Cerebellar nuclear complex (tissue), 1 donor: ENCODE measurements around the gene DDI1.

ENCODE experiments used
- DNase-seq, 2 experiments: peaks; one replicate each; lab custom pipeline; 2025; lab: John Stamatoyannopoulos, UW

DDI1 gene

GRCh38 chr11:104078245-104078644 is 41.8 kb downstream of the DDI1 start:
- no peak for DNase-seq

- DNase-seq: no peak
Observed at GRCh38 chr11:104078995-104079394, 42.6 kb downstream of the DDI1 start.

- no peak for DNase-seq
Observed at GRCh38 chr11:104086621-104087020, 50.2 kb downstream of the DDI1 start.
